ENCODE data around the gene DCLK1. TPM values are rescaled to one million over a fixed set of nuclear protein-coding genes. Genes with fewer than 3 reads are reported as not detected.

Gene DCLK1
- polyA plus RNA-seq, 4 donors, result 4.3 to 39.0 (median 8.9) TPM

GRCh38 chr13:36054041-36054440, 77.1 kb downstream of the DCLK1 start:
- DNase-seq (ENCODE audit: low read depth in 4 of 4, low spot score in 3 of 4), result no peak

GRCh38 chr13:36051082-36051481, 80.1 kb downstream of the DCLK1 start:
- DNase-seq (ENCODE audit: low read depth in 4 of 4, low spot score in 3 of 4), result no peak

GRCh38 chr13:36046672-36047071, 84.5 kb downstream of the DCLK1 start:
- no peak for DNase-seq (ENCODE audit: low read depth in 4 of 4, low spot score in 3 of 4)

- DNase-seq (ENCODE audit: low read depth in 4 of 4, low spot score in 3 of 4), result no peak
Observed at GRCh38 chr13:36038785-36039555, 92.2 kb downstream of the DCLK1 start.

- DNase-seq (ENCODE audit: low read depth in 4 of 4, low spot score in 3 of 4), result no peak
Observed at GRCh38 chr13:36033035-36033434, 98.1 kb downstream of the DCLK1 start.

GRCh38 chr13:36031490-36031889, 99.7 kb downstream of the DCLK1 start:
- DNase-seq (ENCODE audit: low read depth in 4 of 4, low spot score in 3 of 4), result no peak

- no peak for DNase-seq (ENCODE audit: low read depth in 4 of 4, low spot score in 3 of 4)
Observed at GRCh38 chr13:36030670-36031331, 100.4 kb downstream of the DCLK1 start.

- no peak for DNase-seq (ENCODE audit: low read depth in 4 of 4, low spot score in 3 of 4)
Observed at GRCh38 chr13:36029166-36029565, 102.0 kb downstream of the DCLK1 start.

GRCh38 chr13:36028359-36029025, 102.7 kb downstream of the DCLK1 start:
- DNase-seq (ENCODE audit: low read depth in 4 of 4, low spot score in 3 of 4), result no peak

- no peak for DNase-seq (ENCODE audit: low read depth in 4 of 4, low spot score in 3 of 4)
Observed at GRCh38 chr13:36026531-36026930, 104.7 kb downstream of the DCLK1 start.

GRCh38 chr13:36014763-36015162, 116.4 kb downstream of the DCLK1 start:
- DNase-seq (ENCODE audit: low read depth in 4 of 4, low spot score in 3 of 4), result no peak

- no peak for DNase-seq (ENCODE audit: low read depth in 4 of 4, low spot score in 3 of 4)
Observed at GRCh38 chr13:36006894-36007675, 124.1 kb downstream of the DCLK1 start.

- DNase-seq (ENCODE audit: low read depth in 4 of 4, low spot score in 3 of 4), result no peak
Observed at GRCh38 chr13:36006347-36006746, 124.8 kb downstream of the DCLK1 start.

- DNase-seq (ENCODE audit: low read depth in 4 of 4, low spot score in 3 of 4), result no peak
Observed at GRCh38 chr13:36001561-36001960, 129.6 kb downstream of the DCLK1 start.

- no peak for DNase-seq (ENCODE audit: low read depth in 4 of 4, low spot score in 3 of 4)
Observed at GRCh38 chr13:36000028-36000427, 131.2 kb downstream of the DCLK1 start.

GRCh38 chr13:35996360-35996759, 134.8 kb downstream of the DCLK1 start:
- no peak for DNase-seq (ENCODE audit: low read depth in 4 of 4, low spot score in 3 of 4)

- DNase-seq (ENCODE audit: low read depth in 4 of 4, low spot score in 3 of 4), result no peak
Observed at GRCh38 chr13:35995136-35995535, 136.0 kb downstream of the DCLK1 start.

GRCh38 chr13:35994131-35994966, 136.8 kb downstream of the DCLK1 start:
- no peak for DNase-seq (ENCODE audit: low read depth in 4 of 4, low spot score in 3 of 4)

GRCh38 chr13:35993686-35994085, 137.5 kb downstream of the DCLK1 start:
- DNase-seq (ENCODE audit: low read depth in 4 of 4, low spot score in 3 of 4), result no peak

GRCh38 chr13:35992964-35993363, 138.2 kb downstream of the DCLK1 start:
- DNase-seq (ENCODE audit: low read depth in 4 of 4, low spot score in 3 of 4), result no peak
